Panc1 (cell line): ENCODE data around the gene PTGIR.

ENCODE experiments used
- POLR2AphosphoS5 ChIP-seq: IDR thresholded peaks from 2 replicates; pipeline ENCODE4 v1.6.1; 2012; ENCODE audit warnings: mild to moderate bottlenecking, low read depth, low read length, moderate library complexity
- SIN3A ChIP-seq: IDR thresholded peaks from 2 replicates; pipeline ENCODE4 v1.6.1; 2012; ENCODE audit warnings: low read depth, mild to moderate bottlenecking, low read length, moderate library complexity, borderline replicate concordance; ENCODE audit not compliant: insufficient read depth
- TCF7L2 ChIP-seq: IDR thresholded peaks from 2 replicates; pipeline ENCODE4 v1.6.1; 2011; ENCODE audit warnings: mild to moderate bottlenecking, low read depth, low read length, inconsistent platforms
- TF ChIP-seq, protein P1 (sequence below): fragments of 450-650 bp; IDR thresholded peaks from 2 replicates; pipeline ENCODE4 v1.5.1; 2017; ENCODE audit warnings: mild to moderate bottlenecking
- TF ChIP-seq, protein P2 (sequence below), 2 experiments: IDR thresholded peaks; 2 replicates each; pipeline ENCODE4 v1.6.1; 2011 to 2012; ENCODE audit warnings: low read depth in 2 of 2, control low read depth in 1 of 2, low read length in 1 of 2, mild to moderate bottlenecking in 1 of 2, moderate library complexity in 1 of 2; ENCODE audit not compliant: insufficient read depth in 1 of 2

DNA sequence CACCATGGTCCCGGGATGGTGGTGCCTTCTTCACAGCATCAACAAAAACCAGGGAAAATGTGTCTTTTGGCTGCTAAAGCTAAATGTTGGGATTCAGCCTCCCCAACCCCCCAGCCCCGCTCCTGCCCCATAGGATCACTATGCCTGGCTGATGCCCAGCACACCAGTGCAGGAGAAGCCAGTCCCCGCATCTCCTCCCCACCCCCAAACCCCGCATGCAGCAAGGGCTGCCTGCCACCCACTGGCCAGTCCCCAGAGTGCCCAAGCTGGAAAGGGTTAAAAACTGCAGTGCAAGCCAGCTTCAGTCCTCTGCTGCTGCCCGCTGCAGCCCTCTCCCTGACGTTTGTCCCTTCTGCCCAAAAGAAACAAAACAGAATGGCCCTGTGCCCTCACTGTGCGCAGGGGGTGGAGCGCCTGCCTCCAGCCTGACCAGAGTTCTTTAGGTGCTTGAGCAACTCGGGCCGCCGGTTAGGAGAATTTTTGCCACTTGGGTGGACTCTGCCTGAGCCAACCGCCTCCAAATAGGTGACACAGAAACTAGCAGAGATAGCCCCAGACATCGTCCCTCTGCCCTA lies 20.0 kb downstream of the PTGIR start:
- TF ChIP-seq, protein P1, sequence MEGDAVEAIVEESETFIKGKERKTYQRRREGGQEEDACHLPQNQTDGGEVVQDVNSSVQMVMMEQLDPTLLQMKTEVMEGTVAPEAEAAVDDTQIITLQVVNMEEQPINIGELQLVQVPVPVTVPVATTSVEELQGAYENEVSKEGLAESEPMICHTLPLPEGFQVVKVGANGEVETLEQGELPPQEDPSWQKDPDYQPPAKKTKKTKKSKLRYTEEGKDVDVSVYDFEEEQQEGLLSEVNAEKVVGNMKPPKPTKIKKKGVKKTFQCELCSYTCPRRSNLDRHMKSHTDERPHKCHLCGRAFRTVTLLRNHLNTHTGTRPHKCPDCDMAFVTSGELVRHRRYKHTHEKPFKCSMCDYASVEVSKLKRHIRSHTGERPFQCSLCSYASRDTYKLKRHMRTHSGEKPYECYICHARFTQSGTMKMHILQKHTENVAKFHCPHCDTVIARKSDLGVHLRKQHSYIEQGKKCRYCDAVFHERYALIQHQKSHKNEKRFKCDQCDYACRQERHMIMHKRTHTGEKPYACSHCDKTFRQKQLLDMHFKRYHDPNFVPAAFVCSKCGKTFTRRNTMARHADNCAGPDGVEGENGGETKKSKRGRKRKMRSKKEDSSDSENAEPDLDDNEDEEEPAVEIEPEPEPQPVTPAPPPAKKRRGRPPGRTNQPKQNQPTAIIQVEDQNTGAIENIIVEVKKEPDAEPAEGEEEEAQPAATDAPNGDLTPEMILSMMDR: no peak
- TF ChIP-seq POLR2AphosphoS5 (no peak), TCF7L2 (no peak), SIN3A (no peak)
- TF ChIP-seq, protein P2, sequence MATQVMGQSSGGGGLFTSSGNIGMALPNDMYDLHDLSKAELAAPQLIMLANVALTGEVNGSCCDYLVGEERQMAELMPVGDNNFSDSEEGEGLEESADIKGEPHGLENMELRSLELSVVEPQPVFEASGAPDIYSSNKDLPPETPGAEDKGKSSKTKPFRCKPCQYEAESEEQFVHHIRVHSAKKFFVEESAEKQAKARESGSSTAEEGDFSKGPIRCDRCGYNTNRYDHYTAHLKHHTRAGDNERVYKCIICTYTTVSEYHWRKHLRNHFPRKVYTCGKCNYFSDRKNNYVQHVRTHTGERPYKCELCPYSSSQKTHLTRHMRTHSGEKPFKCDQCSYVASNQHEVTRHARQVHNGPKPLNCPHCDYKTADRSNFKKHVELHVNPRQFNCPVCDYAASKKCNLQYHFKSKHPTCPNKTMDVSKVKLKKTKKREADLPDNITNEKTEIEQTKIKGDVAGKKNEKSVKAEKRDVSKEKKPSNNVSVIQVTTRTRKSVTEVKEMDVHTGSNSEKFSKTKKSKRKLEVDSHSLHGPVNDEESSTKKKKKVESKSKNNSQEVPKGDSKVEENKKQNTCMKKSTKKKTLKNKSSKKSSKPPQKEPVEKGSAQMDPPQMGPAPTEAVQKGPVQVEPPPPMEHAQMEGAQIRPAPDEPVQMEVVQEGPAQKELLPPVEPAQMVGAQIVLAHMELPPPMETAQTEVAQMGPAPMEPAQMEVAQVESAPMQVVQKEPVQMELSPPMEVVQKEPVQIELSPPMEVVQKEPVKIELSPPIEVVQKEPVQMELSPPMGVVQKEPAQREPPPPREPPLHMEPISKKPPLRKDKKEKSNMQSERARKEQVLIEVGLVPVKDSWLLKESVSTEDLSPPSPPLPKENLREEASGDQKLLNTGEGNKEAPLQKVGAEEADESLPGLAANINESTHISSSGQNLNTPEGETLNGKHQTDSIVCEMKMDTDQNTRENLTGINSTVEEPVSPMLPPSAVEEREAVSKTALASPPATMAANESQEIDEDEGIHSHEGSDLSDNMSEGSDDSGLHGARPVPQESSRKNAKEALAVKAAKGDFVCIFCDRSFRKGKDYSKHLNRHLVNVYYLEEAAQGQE (IDR thresholded peaks at IDR 0.05; ENCODE audit: insufficient read depth in 1 of 2, low read depth in 2 of 2, low read length in 1 of 2): no peak
